HepG2 (cell line): ENCODE data around the gene SPCS1. TPM values are rescaled to one million over a fixed set of nuclear protein-coding genes. Genes with fewer than 3 reads are reported as not detected.

Source experiments
- ATAC-seq: fragments of 200-7000 bp; cut with Tn5 transposase; 3 replicates; pipeline ENCODE4 v1.9.1; 2020; ENCODE audit warnings: mild to moderate bottlenecking, moderate library complexity
- BruUV-seq: library from RNA; stranded (reverse); fragments of 400-500 nt; replicated peaks from 2 replicates; lab custom pipeline; 2021; lab: Mats Ljungman, UMichigan
- CTCF ChIA-PET: fragments of 300-600 bp; formaldehyde crosslinking; extraction: SDS; loops from one replicate; lab custom pipeline; 2021; ENCODE audit warnings: low total read pairs, inconsistent platforms, low intra/inter-chr PET ratio; lab: Yijun Ruan, JAX
- POLR2A ChIA-PET: fragments of 350-600 bp; sonication (Branson Sonifier 250); formaldehyde crosslinking; loops from one replicate; lab custom pipeline; 2020; ENCODE audit warnings: antibody characterized with exemption, inconsistent platforms; lab: Yijun Ruan, JAX
- DNase-seq: peaks from one replicate; pipeline ENCODE4 v3.0.0-alpha.2; 2015; ENCODE audit warnings: low spot score
- FAIRE-seq: peaks from 3 replicates; lab custom pipeline; 2011; peaks lifted over from hg19 to GRCh38; lab: Jason Lieb, UNC
- H2AFZ ChIP-seq: one replicate; pipeline ENCODE4 v1.6.1; 2011; ENCODE audit warnings: low read length, inconsistent platforms
- H3K27ac ChIP-seq: fragments of 300-600 bp; 3 replicates; pipeline ENCODE4 v1.8.0; 2011; ENCODE audit warnings: mixed run types, mild to moderate bottlenecking, mixed read lengths, low read length, inconsistent platforms; ENCODE audit not compliant: insufficient read depth; ENCODE audit errors: extremely low read length
- H3K27me3 ChIP-seq, 2 experiments: fragments of 200-600 bp in 1 of 2; 2 replicates in 1 of 2; 3 replicates in 1 of 2; pipeline versions ENCODE4 v1.6.0 to v1.8.0; 2011; ENCODE audit warnings: low read length in 2 of 2, mild to moderate bottlenecking in 2 of 2, moderate library complexity in 2 of 2, inconsistent platforms in 1 of 2; ENCODE audit not compliant: insufficient read depth in 2 of 2, control insufficient read depth in 1 of 2
- H3K36me3 ChIP-seq, 2 experiments: fragments of 200-600 bp in 1 of 2; replicated peaks in 1 of 2; 2 replicates in 1 of 2; 3 replicates in 1 of 2; pipeline versions ENCODE4 v1.5.1 to v1.8.0; 2011; ENCODE audit warnings: low read length in 2 of 2, inconsistent platforms in 1 of 2; ENCODE audit not compliant: insufficient read depth in 2 of 2, control insufficient read depth in 1 of 2
- H3K4me1 ChIP-seq: 2 replicates; pipeline ENCODE4 v1.5.1; 2012; ENCODE audit warnings: low read length, inconsistent platforms; ENCODE audit not compliant: insufficient read depth
- H3K4me2 ChIP-seq: 2 replicates; pipeline ENCODE4 v1.6.0; 2011; ENCODE audit warnings: low read depth, low read length, inconsistent platforms
- H3K4me3 ChIP-seq, 3 experiments: fragments of 200-600 bp in 1 of 3; sonication (generic), shearing (Covaris generic) in 1 of 3; replicated peaks in 1 of 3; 2 replicates each; pipeline ENCODE4 v1.5.1; 2011 to 2016; ENCODE audit warnings: low read length in 3 of 3, inconsistent platforms in 2 of 3, low read depth in 2 of 3, mild to moderate bottlenecking in 2 of 3, control low read depth in 1 of 3, mixed read lengths in 1 of 3; ENCODE audit not compliant: insufficient read depth in 1 of 3
- H3K79me2 ChIP-seq: one replicate; pipeline ENCODE4 v1.6.1; 2011; ENCODE audit warnings: low read length, inconsistent platforms; ENCODE audit not compliant: insufficient read depth
- H3K9ac ChIP-seq: 2 replicates; pipeline ENCODE4 v1.6.0; 2011; ENCODE audit warnings: mild to moderate bottlenecking, low read depth, low read length, inconsistent platforms; ENCODE audit not compliant: insufficient read depth
- H3K9me3 ChIP-seq: 2 replicates; pipeline ENCODE4 v1.5.1; 2012; ENCODE audit warnings: mild to moderate bottlenecking, low read length
- H4K20me1 ChIP-seq: 2 replicates; pipeline ENCODE4 v1.6.0; 2011; ENCODE audit warnings: inconsistent platforms, mild to moderate bottlenecking, low read length, moderate library complexity; ENCODE audit not compliant: insufficient read depth
- DMAP1 ChIP-seq: IDR thresholded peaks from 2 replicates; pipeline ENCODE4 v1.6.1; 2016
- IKZF4 ChIP-seq: sonication (generic); formaldehyde crosslinking; IDR thresholded peaks from 2 replicates; pipeline ENCODE4 v1.5.1; 2020; ENCODE audit warnings: borderline replicate concordance, mild to moderate bottlenecking, low read depth, missing genetic modification reagents; ENCODE audit errors: not compliant biosample characterization
- KLF13 ChIP-seq: sonication (generic); formaldehyde crosslinking; IDR thresholded peaks from 2 replicates; pipeline ENCODE4 v1.4.0; 2020; ENCODE audit warnings: mild to moderate bottlenecking, missing genetic modification reagents
- KLF9 ChIP-seq: IDR thresholded peaks from 2 replicates; pipeline ENCODE4 v1.6.1; 2016; ENCODE audit warnings: low read depth
- MATR3 ChIP-seq: sonication (generic); formaldehyde crosslinking; IDR thresholded peaks from 2 replicates; pipeline ENCODE4 v1.4.0; 2020; ENCODE audit warnings: missing genetic modification reagents
- MEIS2 ChIP-seq: sonication (generic); formaldehyde crosslinking; IDR thresholded peaks from 2 replicates; pipeline ENCODE4 v1.9.0; 2021; ENCODE audit warnings: mild to moderate bottlenecking, missing genetic modification reagents
- REL ChIP-seq: sonication (generic); formaldehyde crosslinking; conservative IDR thresholded peaks from 2 replicates; pipeline ENCODE4 v1.8.0; 2022; ENCODE audit warnings: mild to moderate bottlenecking, missing genetic modification reagents, moderate library complexity
- SMARCE1 ChIP-seq: fragments of 450-650 bp; IDR thresholded peaks from 2 replicates; pipeline ENCODE4 v1.6.1; 2017; ENCODE audit warnings: borderline replicate concordance
- XRCC5 ChIP-seq: fragments of 200-400 bp; formaldehyde crosslinking; optimal IDR thresholded peaks from 2 replicates; pipeline ENCODE3; 2017; ENCODE audit warnings: mild to moderate bottlenecking, low read length
- ZBTB20 ChIP-seq: sonication (generic); formaldehyde crosslinking; IDR thresholded peaks from 2 replicates; pipeline ENCODE4 v1.8.1; 2023; ENCODE audit warnings: missing genetic modification reagents, low read depth, mild to moderate bottlenecking, borderline replicate concordance
- ZBTB8A ChIP-seq: sonication (generic); formaldehyde crosslinking; IDR thresholded peaks from 2 replicates; pipeline ENCODE4 v1.4.0; 2020; ENCODE audit warnings: mild to moderate bottlenecking, low read depth, missing genetic modification reagents, borderline replicate concordance
- ZNF350 ChIP-seq: sonication (generic); formaldehyde crosslinking; IDR thresholded peaks from 2 replicates; pipeline ENCODE4 v1.4.0; 2020; ENCODE audit warnings: mild to moderate bottlenecking, low read depth, missing genetic modification reagents, borderline replicate concordance
- ZSCAN5A ChIP-seq: sonication (generic); formaldehyde crosslinking; IDR thresholded peaks from 2 replicates; pipeline ENCODE4 v1.8.0; 2022; ENCODE audit warnings: mild to moderate bottlenecking, missing genetic modification reagents, borderline replicate concordance
- WGBS: methylation state at CpG from one replicate; pipeline ENCODE4 v1.1.6; 2017; ENCODE audit warnings: low lambda C conversion rate; 5-methylcytosine and 5-hydroxymethylcytosine counted together
- in situ Hi-C: cut with HindIII; loops from 2 replicates; pipeline ENCODE4 v1.10.0; 2017; ENCODE audit warnings: low pct_unique_long_range_greater_than_20kb; ENCODE audit not compliant: extremely low pct_ligation_motif_present
- intact Hi-C: fragments of 100-400 bp; cut with micrococcal nuclease; formaldehyde crosslinking; loops from one replicate; pipeline ENCODE4 v1.10.0; 2022; ENCODE audit not compliant: unreplicated experiment
- polyA plus RNA-seq, 8 experiments: library from polyadenylated mRNA; depleted of rRNA in 3 of 8; stranded (reverse) in 7 of 8; unstranded in 1 of 8; fragments of >200 nt; fragmentation: Illumina TruSeq in 4 of 8; extraction: Trizol in 4 of 8; gene quantifications; 2 replicates each; pipeline versions ENCODE4 v1.2.1 to v1.2.3, GENCODE V29; 2011 to 2016; ENCODE audit warnings: low read depth in 4 of 8, missing spikeins in 1 of 8, mixed read lengths in 1 of 8; ENCODE audit not compliant: insufficient read depth in 1 of 8
- total RNA-seq, 5 experiments: library from RNA; depleted of rRNA; stranded (reverse); fragments of >200 nt; fragmentation: Illumina TruSeq; extraction: Trizol; gene quantifications; 2 replicates each; pipeline ENCODE4 v1.2.3, GENCODE V29; 2016; ENCODE audit warnings: low read depth in 1 of 5

SPCS1 gene
- total and polyA plus RNA-seq, 2 of the 13 experiments (the other 11 are each of a cell fraction or from before 2014, with no cell fraction given), result 84.6 to 120 TPM

GRCh38 chr3:52743152-52743551, 37.2 kb downstream of the SPCS1 start:
- no peak overlapping the region for H3K27ac ChIP-seq
- H3K4me3 ChIP-seq, result no peak overlapping the region
- FAIRE-seq (no peak), DNase-seq (no peak)
- in situ Hi-C loops, result no loop called here
- 97% methylated on average over 5 of the region's 5 CpGs for WGBS
- H3K9ac ChIP-seq, result no peak overlapping the region
- no peaks in the 10 kb centered on the region for H3K79me2 ChIP-seq
- POLR2A ChIA-PET, result interaction anchor here (0.8 to 2.0 kb wide), 3 partner anchors 38 to 56 kb away, joined by 4 to 6 read pairs (median 5); partner anchors contain the start of genes GLT8D1 and ITIH3
- peaks cover 30% of the 10 kb centered on the region for H3K4me1 ChIP-seq
- no peaks in the 10 kb centered on the region for H3K27me3 ChIP-seq
- H3K9me3 ChIP-seq, result no peaks in the 10 kb centered on the region
- H3K4me2 ChIP-seq, result no peak overlapping the region
- peaks cover 11 to 48% of the 10 kb centered on the region in 2 experiments for H3K36me3 ChIP-seq
- intact Hi-C loops, result loop anchor here (2.0 to 10.0 kb wide), 2 partner anchors 78 to 332 kb away; no protein-coding TSS in a partner anchor
- TF ChIP-seq XRCC5, result no peak
- no peak for TF ChIP-seq DMAP1 (CRISPR knock-in tag)
- TF ChIP-seq ZBTB20 (CRISPR knock-in tag), result no peak
- no peak for TF ChIP-seq ZSCAN5A (CRISPR knock-in tag)
- TF ChIP-seq ZBTB8A, result no peak
- no peak for TF ChIP-seq MEIS2 (CRISPR knock-in tag)
- TF ChIP-seq IKZF4 (CRISPR knock-in tag), result no peak
- TF ChIP-seq KLF13 (CRISPR knock-in tag), result no peak
- no peak for TF ChIP-seq MATR3 (CRISPR knock-in tag)
- TF ChIP-seq SMARCE1, result no peak
- TF ChIP-seq KLF9 (CRISPR knock-in tag), result no peak
- TF ChIP-seq REL (CRISPR knock-in tag), result no peak
- no peak for TF ChIP-seq ZNF350
- TF ChIP-seq, all 625 proteins: peak for 0
- CTCF ChIA-PET, result interaction anchor here (1.1 to 2.7 kb wide), 3 partner anchors 49 to 78 kb away, joined by 3 to 29 read pairs (median 13); no protein-coding TSS in a partner anchor
- BruUV-seq, result no TSS peak
- no peak overlapping the region for H2AFZ ChIP-seq
- H4K20me1 ChIP-seq, result no peaks in the 10 kb centered on the region
- no peak for ATAC-seq
